Osteoblast (primary cell): ENCODE results near the gene SLC25A26. TPM values are rescaled to one million over a fixed set of nuclear protein-coding genes. Genes with fewer than 3 reads are reported as not detected.

ENCODE experiments used
- DNase-seq: peaks from one replicate; pipeline ENCODE4 v3.0.0; 2011; ENCODE audit warnings: low spot score, mixed read lengths; ENCODE audit not compliant: insufficient read length; ENCODE audit errors: missing footprints
- H2AFZ ChIP-seq: 2 replicates; pipeline ENCODE4 v1.6.0; 2011; ENCODE audit warnings: mild to moderate bottlenecking, low read length
- H3K27ac ChIP-seq: 2 replicates; pipeline ENCODE4 v1.5.1; 2011; ENCODE audit warnings: mild to moderate bottlenecking, low read depth, low read length, moderate library complexity
- H3K27me3 ChIP-seq: 2 replicates; pipeline ENCODE4 v1.6.0; 2012; ENCODE audit warnings: mild to moderate bottlenecking, control low read depth, inconsistent platforms, low read length, moderate library complexity; ENCODE audit not compliant: insufficient read depth
- H3K36me3 ChIP-seq: 2 replicates; pipeline ENCODE4 v1.5.1; 2011; ENCODE audit warnings: mild to moderate bottlenecking, low read length, control low read depth, moderate library complexity; ENCODE audit not compliant: insufficient read depth
- H3K4me1 ChIP-seq: 2 replicates; pipeline ENCODE4 v1.5.1; 2011; ENCODE audit warnings: mild to moderate bottlenecking, low read length, control low read depth, moderate library complexity; ENCODE audit not compliant: insufficient read depth
- H3K4me2 ChIP-seq: 2 replicates; pipeline ENCODE4 v1.6.0; 2011; ENCODE audit warnings: mild to moderate bottlenecking, low read length; ENCODE audit not compliant: insufficient read depth
- H3K4me3 ChIP-seq: fragments of 200-600 bp; sonication (generic); 3 replicates; pipeline ENCODE4 v1.5.1; 2012; ENCODE audit warnings: mild to moderate bottlenecking, low read length, inconsistent platforms; ENCODE audit not compliant: insufficient read depth
- H3K79me2 ChIP-seq: 2 replicates; pipeline ENCODE4 v1.6.0; 2012; ENCODE audit warnings: mild to moderate bottlenecking, low read length, control low read depth, inconsistent platforms; ENCODE audit not compliant: insufficient read depth
- H3K9me3 ChIP-seq: 2 replicates; pipeline ENCODE4 v1.5.1; 2011; ENCODE audit warnings: low read depth, low read length, control low read depth
- H4K20me1 ChIP-seq: 2 replicates; pipeline ENCODE4 v1.6.0; 2012; ENCODE audit warnings: mild to moderate bottlenecking, low read length, control low read depth; ENCODE audit not compliant: insufficient read depth
- CTCF ChIP-seq: IDR thresholded peaks from 2 replicates; pipeline ENCODE4 v1.5.1; 2011; ENCODE audit warnings: mild to moderate bottlenecking, low read depth, low read length, moderate library complexity; ENCODE audit errors: extremely low read depth
- total RNA-seq: library from RNA; depleted of rRNA; stranded (reverse); fragments of >200 nt; gene quantifications from 2 replicates; pipeline ENCODE4 v1.2.3, GENCODE V29; 2012

The SLC25A26 gene
- total RNA-seq, 1 donor, result 26.1 TPM

- no peaks in the 10 kb centered on the region for H4K20me1 ChIP-seq
- no peaks in the 10 kb centered on the region for H3K36me3 ChIP-seq
- no peak overlapping the region for H2AFZ ChIP-seq
- no peaks in the 10 kb centered on the region for H3K27me3 ChIP-seq
- no peak overlapping the region for H3K4me2 ChIP-seq
- no peaks in the 10 kb centered on the region for H3K9me3 ChIP-seq
- H3K79me2 ChIP-seq, result no peaks in the 10 kb centered on the region
- TF ChIP-seq CTCF, result no peak
- no peak overlapping the region for H3K4me3 ChIP-seq
- no peak for DNase-seq
- no peak overlapping the region for H3K27ac ChIP-seq
- H3K4me1 ChIP-seq, result peaks cover 2% of the 10 kb centered on the region
Observed at GRCh38 chr3:66186545-66186944, 34.3 kb upstream of the SLC25A26 start.

GRCh38 chr3:66195347-66195783 is 25.4 kb upstream of the SLC25A26 start:
- H2AFZ ChIP-seq, result peak overlapping the region; percentile 61
- H4K20me1 ChIP-seq, result no peaks in the 10 kb centered on the region
- no peaks in the 10 kb centered on the region for H3K36me3 ChIP-seq
- TF ChIP-seq CTCF, result peak; percentile 27
- no peaks in the 10 kb centered on the region for H3K79me2 ChIP-seq
- DNase-seq, result peak; percentile 78
- no peaks in the 10 kb centered on the region for H3K9me3 ChIP-seq
- H3K4me2 ChIP-seq, result peak overlapping the region; percentile 73
- no peak overlapping the region for H3K27ac ChIP-seq
- H3K4me1 ChIP-seq, result no peaks in the 10 kb centered on the region
- H3K4me3 ChIP-seq, result peak overlapping the region; percentile 50
- peaks cover 6% of the 10 kb centered on the region for H3K27me3 ChIP-seq

GRCh38 chr3:66196633-66197032 is 24.2 kb upstream of the SLC25A26 start:
- H3K79me2 ChIP-seq, result no peaks in the 10 kb centered on the region
- H3K4me3 ChIP-seq, result no peak overlapping the region
- peak; percentile 52 for TF ChIP-seq CTCF
- no peak overlapping the region for H3K4me2 ChIP-seq
- no peaks in the 10 kb centered on the region for H3K9me3 ChIP-seq
- H2AFZ ChIP-seq, result no peak overlapping the region
- no peaks in the 10 kb centered on the region for H3K4me1 ChIP-seq
- no peak for DNase-seq
- no peaks in the 10 kb centered on the region for H4K20me1 ChIP-seq
- H3K27me3 ChIP-seq, result peaks cover 8% of the 10 kb centered on the region
- H3K36me3 ChIP-seq, result no peaks in the 10 kb centered on the region
- no peak overlapping the region for H3K27ac ChIP-seq

GRCh38 chr3:66198437-66199088 is 22.2 kb upstream of the SLC25A26 start:
- H2AFZ ChIP-seq, result no peak overlapping the region
- H4K20me1 ChIP-seq, result no peaks in the 10 kb centered on the region
- no peak overlapping the region for H3K27ac ChIP-seq
- H3K4me3 ChIP-seq, result no peak overlapping the region
- no peaks in the 10 kb centered on the region for H3K9me3 ChIP-seq
- peaks cover 13% of the 10 kb centered on the region for H3K27me3 ChIP-seq
- H3K36me3 ChIP-seq, result no peaks in the 10 kb centered on the region
- no peak for TF ChIP-seq CTCF
- no peaks in the 10 kb centered on the region for H3K4me1 ChIP-seq
- DNase-seq, result no peak
- H3K79me2 ChIP-seq, result no peaks in the 10 kb centered on the region
- no peak overlapping the region for H3K4me2 ChIP-seq
